HG02642 (cell line): Measurements from ENCODE around the gene CCDC88C.

Experiments
- ATAC-seq: cut with Tn5 transposase; IDR thresholded peaks from one replicate; pipeline ENCODE4 v1.9.1; 2021; ENCODE audit warnings: mild to moderate bottlenecking; ENCODE audit not compliant: unreplicated experiment, poor library complexity

CCDC88C gene

GRCh38 chr14:91316761-91317160, 100.9 kb downstream of the CCDC88C start:
- ATAC-seq = no peak

- ATAC-seq = peak; percentile 73
Measured at GRCh38 chr14:91315844-91316267, 101.8 kb downstream of the CCDC88C start.

GRCh38 chr14:91313852-91314251, 103.8 kb downstream of the CCDC88C start:
- no peak for ATAC-seq

GRCh38 chr14:91313154-91313850, 104.3 kb downstream of the CCDC88C start:
- ATAC-seq = no peak

- no peak for ATAC-seq
Measured at GRCh38 chr14:91311284-91311662, 106.3 kb downstream of the CCDC88C start.

- ATAC-seq = no peak
Measured at GRCh38 chr14:91310606-91311283, 106.9 kb downstream of the CCDC88C start.

- ATAC-seq = no peak
Measured at GRCh38 chr14:91309756-91310280, 107.8 kb downstream of the CCDC88C start.

GRCh38 chr14:91308337-91308736, 109.3 kb downstream of the CCDC88C start:
- no peak for ATAC-seq

- no peak for ATAC-seq
Measured at GRCh38 chr14:91307652-91308051, 110.0 kb downstream of the CCDC88C start.

GRCh38 chr14:91307046-91307445, 110.6 kb downstream of the CCDC88C start:
- no peak for ATAC-seq

GRCh38 chr14:91306547-91306946, 111.1 kb downstream of the CCDC88C start:
- no peak for ATAC-seq

GRCh38 chr14:91305650-91306431, 111.8 kb downstream of the CCDC88C start:
- no peak for ATAC-seq

- ATAC-seq = no peak
Measured at GRCh38 chr14:91303924-91304229, 113.7 kb downstream of the CCDC88C start.

- no peak for ATAC-seq
Measured at GRCh38 chr14:91303091-91303923, 114.3 kb downstream of the CCDC88C start.

GRCh38 chr14:91302391-91302790, 115.2 kb downstream of the CCDC88C start:
- no peak for ATAC-seq

- ATAC-seq = no peak
Measured at GRCh38 chr14:91300957-91301356, 116.7 kb downstream of the CCDC88C start.

- no peak for ATAC-seq
Measured at GRCh38 chr14:91300283-91300895, 117.2 kb downstream of the CCDC88C start.

GRCh38 chr14:91299121-91300115, 118.2 kb downstream of the CCDC88C start:
- no peak for ATAC-seq

GRCh38 chr14:91298576-91298975, 119.0 kb downstream of the CCDC88C start:
- ATAC-seq = no peak
